HG03442 (cell line): ENCODE data around the gene VCP.

Source experiments
- ATAC-seq: cut with Tn5 transposase; IDR thresholded peaks from one replicate; pipeline ENCODE4 v1.9.1; 2021; ENCODE audit warnings: mild to moderate bottlenecking, moderate library complexity; ENCODE audit not compliant: unreplicated experiment

The VCP gene

GRCh38 chr9:35103660-35104191 lies 31.3 kb upstream of the VCP start:
- ATAC-seq: no peak

GRCh38 chr9:35102769-35103659 lies 30.6 kb upstream of the VCP start, which contains the start of gene STOML2:
STOML2 (minus strand) TSS chr9:35103131; CDS start chr9:35103094, 37 bp downstream.
- peak; percentile 91 for ATAC-seq

- ATAC-seq: no peak
Observed at GRCh38 chr9:35102465-35102768, 30.0 kb upstream of the VCP start.

- ATAC-seq: no peak
Observed at GRCh38 chr9:35097573-35097972, 25.1 kb upstream of the VCP start.

GRCh38 chr9:35096035-35096849 lies 23.8 kb upstream of the VCP start, which contains the start of gene PIGO:
PIGO (minus strand) TSS chr9:35096591; CDS start chr9:35095565, 1,026 bp downstream.
- ATAC-seq: peak; percentile 87

GRCh38 chr9:35091536-35091935 lies 19.1 kb upstream of the VCP start:
- no peak for ATAC-seq

- ATAC-seq: no peak
Observed at GRCh38 chr9:35089434-35089833, 17.0 kb upstream of the VCP start.

GRCh38 chr9:35085078-35085477 lies 12.7 kb upstream of the VCP start:
- no peak for ATAC-seq

- peak; percentile 88 for ATAC-seq
Observed at GRCh38 chr9:35079426-35080341, 7.3 kb upstream of the VCP start, which contains the start of gene FANCG. FANCG (minus strand) TSS chr9:35079942; CDS start chr9:35079524, 418 bp downstream.

GRCh38 chr9:35079041-35079425 lies 6.6 kb upstream of the VCP start:
- ATAC-seq: no peak

GRCh38 chr9:35078066-35078465 lies 5.6 kb upstream of the VCP start:
- ATAC-seq: no peak

- ATAC-seq: no peak
Observed at GRCh38 chr9:35076848-35077247, 4.4 kb upstream of the VCP start.

- ATAC-seq: no peak
Observed at GRCh38 chr9:35075358-35075757, 2.9 kb upstream of the VCP start.

GRCh38 chr9:35074791-35075190 lies 2.4 kb upstream of the VCP start:
- no peak for ATAC-seq

GRCh38 chr9:35074141-35074540 lies 1.7 kb upstream of the VCP start:
- no peak for ATAC-seq

GRCh38 chr9:35073279-35073612 lies 821 bp upstream of the VCP start:
- ATAC-seq: no peak

- peak; percentile 48 for ATAC-seq
Observed at GRCh38 chr9:35071814-35072460, 488 bp downstream of the VCP start.

GRCh38 chr9:35070823-35071813 lies 1.3 kb downstream of the VCP start:
- no peak for ATAC-seq

- ATAC-seq: no peak
Observed at GRCh38 chr9:35069020-35069419, 3.4 kb downstream of the VCP start.
